Measurements from ENCODE around the gene RPL38. TPM values are rescaled to one million over a fixed set of nuclear protein-coding genes. Genes with fewer than 3 reads are reported as not detected.

RPL38 gene
- total RNA-seq, 2 experiments from 2014 or later: 2,305 to 2,531 TPM

GRCh38 chr17:74250324-74250995 is 47.0 kb downstream of the RPL38 start:
- ChIA-PET CTCF (no interaction called here), POLR2A (no interaction called here)
- H3K27ac ChIP-seq (ENCODE audit: low read depth in 1 of 2, low read length in 2 of 2): no peak overlapping the region
- peaks cover 11% of the 10 kb centered on the region for H3K36me3 ChIP-seq (ENCODE audit: insufficient read depth, low read length)
- Mint-ChIP-seq H3K27ac (no peak overlapping the region), H3K4me1 (ENCODE audit: low read depth) (no peaks in the 10 kb centered on the region), H3K36me3 (ENCODE audit: low read depth) (peaks cover 9% of the 10 kb centered on the region), H3K4me3 (no peak overlapping the region), H3K27me3 (no peaks in the 10 kb centered on the region), H3K9me3 (no peaks in the 10 kb centered on the region)
- no peak for TF ChIP-seq CTCF (IDR thresholded peaks at IDR 0.05)
- DNase-seq (no peak), ATAC-seq (ENCODE audit: poor library complexity) (no peak)
- no peaks in the 10 kb centered on the region for H3K9me3 ChIP-seq (ENCODE audit: control insufficient read depth in 1 of 2, insufficient read depth in 1 of 2, low read length in 2 of 2)
- no peaks in the 10 kb centered on the region for H3K27me3 ChIP-seq (ENCODE audit: control insufficient read depth in 1 of 2, insufficient read depth in 2 of 2, low read length in 2 of 2)
- intact Hi-C loops (cut with DNase I, micrococcal nuclease): no loop called here
- H3K4me3 ChIP-seq (ENCODE audit: low read length): no peak overlapping the region
- H3K4me1 ChIP-seq (ENCODE audit: insufficient read depth, low read length): no peaks in the 10 kb centered on the region

GRCh38 chr17:74251051-74251450 is 47.6 kb downstream of the RPL38 start:
- Mint-ChIP-seq H3K9me3 (no peaks in the 10 kb centered on the region), H3K4me3 (no peak overlapping the region)

GRCh38 chr17:74251569-74251968 is 48.1 kb downstream of the RPL38 start:
- no peak overlapping the region for H3K27ac Mint-ChIP-seq
- no peak for TF ChIP-seq CTCF (IDR thresholded peaks at IDR 0.05)
- DNase-seq (no peak), ATAC-seq (ENCODE audit: poor library complexity) (no peak)
- no peak overlapping the region for H3K27ac ChIP-seq (ENCODE audit: low read depth in 1 of 2, low read length in 2 of 2)
- peaks cover 9% of the 10 kb centered on the region for H3K36me3 Mint-ChIP-seq (ENCODE audit: low read depth)
- intact Hi-C loops (cut with DNase I, micrococcal nuclease): no loop called here
- no peaks in the 10 kb centered on the region for H3K9me3 ChIP-seq (ENCODE audit: control insufficient read depth in 1 of 2, insufficient read depth in 1 of 2, low read length in 2 of 2)
- no peaks in the 10 kb centered on the region for H3K4me1 Mint-ChIP-seq (ENCODE audit: low read depth)
- H3K27me3 Mint-ChIP-seq: no peaks in the 10 kb centered on the region
- H3K9me3 Mint-ChIP-seq: no peaks in the 10 kb centered on the region
- ChIA-PET POLR2A (no interaction called here), CTCF (no interaction called here)
- H3K27me3 ChIP-seq (ENCODE audit: control insufficient read depth in 1 of 2, insufficient read depth in 2 of 2, low read length in 2 of 2): no peaks in the 10 kb centered on the region
- H3K36me3 ChIP-seq (ENCODE audit: insufficient read depth, low read length): peaks cover 11% of the 10 kb centered on the region
- no peaks in the 10 kb centered on the region for H3K4me1 ChIP-seq (ENCODE audit: insufficient read depth, low read length)
- H3K4me3 ChIP-seq (ENCODE audit: low read length): no peak overlapping the region
- no peak overlapping the region for H3K4me3 Mint-ChIP-seq

More at GRCh38 chr17:74251051-74251450, 47.6 kb downstream of the RPL38 start:
- H3K4me1 Mint-ChIP-seq (ENCODE audit: low read depth): no peaks in the 10 kb centered on the region
- no peaks in the 10 kb centered on the region for H3K27me3 Mint-ChIP-seq
- no peak overlapping the region for H3K4me3 ChIP-seq (ENCODE audit: low read length)
- no peaks in the 10 kb centered on the region for H3K9me3 ChIP-seq (ENCODE audit: control insufficient read depth in 1 of 2, insufficient read depth in 1 of 2, low read length in 2 of 2)
- ChIA-PET CTCF (no interaction called here), POLR2A (no interaction called here)
- peaks cover 9% of the 10 kb centered on the region for H3K36me3 Mint-ChIP-seq (ENCODE audit: low read depth)
- H3K36me3 ChIP-seq (ENCODE audit: insufficient read depth, low read length): peaks cover 11% of the 10 kb centered on the region
- ATAC-seq (ENCODE audit: poor library complexity) (no peak), DNase-seq (no peak)
- H3K27ac Mint-ChIP-seq: no peak overlapping the region
- TF ChIP-seq CTCF (IDR thresholded peaks at IDR 0.05): no peak
- H3K27me3 ChIP-seq (ENCODE audit: control insufficient read depth in 1 of 2, insufficient read depth in 2 of 2, low read length in 2 of 2): no peaks in the 10 kb centered on the region
- no peak overlapping the region for H3K27ac ChIP-seq (ENCODE audit: low read depth in 1 of 2, low read length in 2 of 2)
- intact Hi-C loops (cut with DNase I, micrococcal nuclease): no loop called here
- H3K4me1 ChIP-seq (ENCODE audit: insufficient read depth, low read length): no peaks in the 10 kb centered on the region

Measured in CD4-positive, alpha-beta T cell (primary cell).